Muscle of back (tissue), 11 donors: ENCODE results near the gene TJP1. TPM values are rescaled to one million over a fixed set of nuclear protein-coding genes. Genes with fewer than 3 reads are reported as not detected.
"Not testable (repeated sequence)": the region's sequence is repeated elsewhere in the genome, so short reads cannot be mapped to it uniquely, and the experiment has no call there.

Source experiments
- DNase-seq, 3 donors: peaks; one replicate each; pipeline versions ENCODE4 v3.0.0 to v3.0.0-alpha.2; 2013
- polyA plus RNA-seq, 10 donors: library from polyadenylated mRNA; unstranded; fragments of 120-200 nt; gene quantifications; one replicate each; pipeline ENCODE4 v1.2.1, GENCODE V29; 2013; ENCODE audit not compliant: insufficient read length in 10 of 10

The TJP1 gene
- polyA plus RNA-seq, 10 donors = 40.2 to 58.3 (median 48.4) TPM

DNA sequence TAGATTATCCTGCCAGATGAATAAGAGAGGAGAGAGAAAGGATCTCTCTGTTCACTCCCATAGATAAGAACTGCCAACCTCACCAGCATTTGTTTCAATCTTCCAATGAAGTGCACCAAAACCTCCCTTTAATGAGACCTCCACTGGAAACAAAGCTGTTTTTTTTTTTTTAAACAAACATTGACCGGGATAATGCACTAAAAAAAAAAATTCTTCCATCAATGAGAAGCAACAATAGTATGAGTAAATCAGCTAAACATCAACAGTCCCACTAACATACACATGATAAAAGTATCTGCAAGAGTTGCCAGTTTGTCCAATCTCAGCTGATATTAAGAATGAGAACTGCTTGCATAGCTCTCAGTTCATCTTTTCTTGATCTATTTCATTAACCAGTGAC lies 19.9 kb downstream of the TJP1 start:
- no peak for DNase-seq

GRCh38 chr15:29800491-29801366 lies 21.5 kb downstream of the TJP1 start:
- peak in 1 of 3 donors; percentile 51 for DNase-seq

GRCh38 chr15:29799859-29800258 lies 22.4 kb downstream of the TJP1 start:
- no peak for DNase-seq

- no peak for DNase-seq
Observed at GRCh38 chr15:29795610-29796009, 26.7 kb downstream of the TJP1 start.

DNA sequence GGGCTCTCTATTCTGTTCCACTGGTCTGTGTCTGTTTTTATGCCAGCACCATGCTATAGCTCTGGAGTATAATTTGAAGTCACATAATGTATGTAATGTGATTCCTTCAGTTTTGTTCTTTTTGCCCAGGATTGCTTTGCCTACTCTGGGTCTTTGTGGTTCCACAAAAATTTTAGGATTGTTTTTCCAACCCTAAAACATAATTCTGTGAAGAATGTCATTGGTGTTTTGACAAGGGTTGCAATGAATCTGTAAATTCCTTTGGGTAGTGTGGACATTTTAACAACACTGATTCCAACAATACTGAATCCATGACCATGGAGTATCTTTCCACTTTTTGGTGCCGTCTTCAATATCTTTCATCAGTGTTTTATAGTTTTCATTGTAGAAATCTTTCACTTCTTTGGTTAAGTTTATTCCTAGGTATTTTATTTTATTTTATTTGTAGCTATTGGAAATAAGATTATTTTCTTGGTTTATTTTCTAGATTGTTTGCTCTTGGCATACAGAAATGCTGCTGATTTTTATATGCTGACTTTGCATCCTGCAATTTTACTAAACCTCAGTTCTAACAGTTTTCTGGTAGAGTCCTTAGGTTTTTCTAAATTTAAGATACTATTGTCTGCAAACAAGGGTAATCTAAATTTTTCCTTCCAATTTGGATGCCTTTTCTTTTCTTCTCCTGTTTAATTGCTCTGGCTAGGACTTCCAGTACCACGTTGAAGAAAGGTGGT lies 29.7 kb downstream of the TJP1 start:
- DNase-seq = peak in 1 of 3 donors; percentile 47

GRCh38 chr15:29790607-29791006 lies 31.7 kb downstream of the TJP1 start:
- no peak for DNase-seq

DNA sequence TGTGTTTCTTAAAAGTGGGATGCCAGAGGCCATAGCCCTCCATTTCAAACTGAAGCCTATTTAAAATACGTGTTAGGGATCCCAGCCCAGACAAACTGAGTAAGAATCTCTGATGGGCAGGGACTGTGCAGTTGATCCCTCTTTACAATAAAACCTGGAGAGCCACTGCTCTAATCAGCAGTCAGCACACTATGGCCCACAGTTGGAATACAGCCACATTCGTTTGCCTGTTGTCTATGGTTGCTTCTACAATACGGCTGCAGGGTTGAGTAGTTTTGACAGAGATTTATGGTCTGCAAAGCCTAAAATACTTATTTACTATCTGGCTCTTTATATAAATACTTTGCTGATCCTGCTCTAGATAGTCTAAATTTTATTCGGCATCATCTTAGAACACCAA lies 32.4 kb downstream of the TJP1 start:
- no peak for DNase-seq

- DNase-seq = no peak
Observed at GRCh38 chr15:29788433-29789034, 33.7 kb downstream of the TJP1 start.

DNA sequence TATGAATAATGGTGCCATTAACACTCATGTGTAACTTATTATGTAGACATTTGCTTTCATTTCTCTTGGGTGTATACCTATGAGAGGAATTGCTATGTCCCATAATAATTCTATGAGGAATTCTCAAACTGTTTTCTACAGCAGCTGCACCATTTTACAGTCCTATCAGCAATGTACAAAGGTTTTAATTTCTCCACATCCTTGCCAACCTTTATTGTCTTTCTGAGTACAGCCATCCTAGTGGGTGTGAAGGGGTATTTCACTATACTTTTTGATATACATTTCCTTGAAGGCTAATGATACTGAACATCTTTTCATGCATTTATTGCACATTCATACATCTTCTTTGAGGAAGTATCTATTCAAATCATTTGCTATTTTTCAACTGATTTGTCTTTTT lies 34.5 kb downstream of the TJP1 start:
- no peak for DNase-seq

GRCh38 chr15:29785642-29786041 lies 36.6 kb downstream of the TJP1 start:
- peak in 1 of 3 donors; percentile 29 for DNase-seq

DNA sequence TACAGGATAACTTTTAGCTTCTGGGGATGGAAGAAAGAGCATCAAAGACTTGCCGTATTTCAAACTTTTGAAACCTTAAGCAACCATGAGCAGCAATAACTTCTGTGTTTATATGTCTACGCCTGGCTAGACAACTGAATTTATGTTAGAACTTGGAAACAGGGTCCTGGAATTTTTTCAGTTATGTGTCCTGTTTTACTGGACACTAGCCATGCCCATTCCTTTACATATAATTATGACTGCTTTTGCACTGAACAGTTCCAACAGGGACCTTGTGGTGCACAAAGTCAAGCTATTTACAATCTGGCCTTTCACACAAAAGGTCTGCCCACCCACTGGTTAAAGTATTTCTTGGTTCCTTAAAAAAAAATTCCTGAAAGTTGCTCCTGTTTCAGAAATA lies 37.1 kb downstream of the TJP1 start:
- DNase-seq = peak in 2 of 3 donors; percentile 13 to 41

GRCh38 chr15:29784413-29784812 lies 37.9 kb downstream of the TJP1 start:
- no peak for DNase-seq

- DNase-seq = not testable (repeated sequence)
Observed at GRCh38 chr15:29782816-29783215, 39.5 kb downstream of the TJP1 start.

DNA sequence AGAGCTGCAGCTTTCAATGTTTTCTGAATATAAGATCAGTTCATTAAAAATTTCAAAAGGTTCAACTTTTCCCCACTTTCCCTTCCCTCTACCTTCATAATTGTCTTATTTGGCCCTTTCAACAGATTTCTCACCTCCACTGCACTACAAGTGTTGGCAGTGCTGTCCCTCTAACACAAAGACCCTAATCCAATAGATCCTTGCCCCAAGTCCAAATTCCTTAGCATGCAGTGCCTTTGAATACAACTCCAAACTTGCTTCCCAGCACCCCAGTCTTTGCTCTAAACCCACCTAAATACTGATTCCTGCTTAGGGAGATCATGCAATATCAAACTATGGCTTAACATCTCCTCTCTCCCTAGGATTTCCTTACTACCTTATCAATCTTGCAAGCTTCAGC lies 43.9 kb downstream of the TJP1 start:
- no peak for DNase-seq

DNA sequence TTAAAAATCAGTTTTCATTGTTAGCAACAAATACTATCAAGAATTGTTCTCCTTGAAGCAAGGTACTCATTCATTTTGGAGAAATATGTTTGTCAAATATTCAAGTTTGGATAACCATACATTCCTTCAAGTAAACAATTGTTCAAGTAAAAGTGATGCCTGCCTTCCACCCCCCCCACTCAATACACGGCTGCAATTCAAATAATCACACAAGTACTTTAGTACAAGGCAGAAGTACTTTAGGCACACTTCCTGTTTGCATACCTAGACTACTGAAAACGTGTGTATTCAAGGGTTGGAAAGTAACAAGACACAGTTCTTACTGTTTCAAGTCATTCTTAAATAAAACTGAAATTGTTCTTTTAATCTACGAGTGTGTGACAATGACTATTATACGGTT lies 45.4 kb downstream of the TJP1 start:
- DNase-seq = no peak

- peak in 1 of 3 donors; percentile 8 for DNase-seq
Observed at GRCh38 chr15:29774900-29775299, 47.4 kb downstream of the TJP1 start.

DNA sequence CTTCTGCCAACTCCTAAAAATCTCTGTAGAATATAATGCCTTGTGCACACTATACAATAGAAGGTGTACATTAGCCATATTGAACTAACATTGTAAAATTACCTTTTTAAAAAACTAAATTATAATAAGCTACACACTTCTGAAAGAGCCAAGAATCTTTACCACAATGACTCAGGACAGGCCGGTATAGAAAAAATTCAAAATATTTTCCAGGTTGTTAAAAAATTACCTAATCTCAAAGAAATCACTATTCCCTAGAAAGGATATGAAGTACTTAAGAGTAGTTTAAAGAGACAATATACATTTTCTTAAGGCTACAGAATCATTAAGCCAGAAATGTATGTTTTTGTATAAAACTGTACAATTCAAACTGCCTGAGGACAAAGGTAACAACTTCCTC lies 48.5 kb downstream of the TJP1 start:
- DNase-seq = no peak

DNA sequence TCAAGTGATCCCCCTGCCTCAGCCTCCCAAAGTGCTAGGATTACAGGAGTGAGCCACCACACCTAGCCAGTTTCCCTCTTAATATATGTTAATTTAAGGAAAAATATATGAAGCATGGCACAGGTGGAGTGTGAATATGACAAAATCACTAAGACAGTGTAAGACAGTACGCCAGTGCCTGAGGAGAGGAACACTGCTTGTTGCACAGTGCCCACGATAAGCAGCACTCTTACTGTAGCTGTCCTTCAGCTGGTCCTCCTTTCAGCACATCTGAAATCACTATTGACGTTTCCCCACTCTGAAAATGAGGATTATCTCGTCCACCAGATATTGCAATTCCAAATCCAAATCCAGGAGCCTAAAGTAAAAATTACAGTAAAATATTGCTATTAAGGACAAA lies 49.3 kb downstream of the TJP1 start:
- no peak for DNase-seq

DNA sequence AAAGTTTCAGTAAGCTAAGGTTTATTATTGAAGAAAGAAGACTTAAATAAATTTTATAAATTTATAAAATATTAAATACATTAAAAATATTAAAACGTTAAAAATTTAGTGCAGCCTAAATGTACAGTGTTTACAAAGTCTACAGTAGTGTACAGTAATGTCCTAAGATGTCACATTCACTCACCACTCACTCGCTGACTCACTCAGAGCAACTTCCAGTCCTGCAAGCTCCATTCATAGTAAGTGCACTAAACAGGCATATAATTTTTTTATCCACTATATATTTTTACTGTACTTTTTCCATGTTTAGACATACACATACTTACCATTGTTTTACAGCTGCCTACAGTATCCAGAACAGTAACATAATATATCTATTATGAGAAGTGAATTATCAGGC lies 51.5 kb downstream of the TJP1 start:
- no peak for DNase-seq

- no peak for DNase-seq
Observed at GRCh38 chr15:29765898-29766527, 56.3 kb downstream of the TJP1 start.

DNA sequence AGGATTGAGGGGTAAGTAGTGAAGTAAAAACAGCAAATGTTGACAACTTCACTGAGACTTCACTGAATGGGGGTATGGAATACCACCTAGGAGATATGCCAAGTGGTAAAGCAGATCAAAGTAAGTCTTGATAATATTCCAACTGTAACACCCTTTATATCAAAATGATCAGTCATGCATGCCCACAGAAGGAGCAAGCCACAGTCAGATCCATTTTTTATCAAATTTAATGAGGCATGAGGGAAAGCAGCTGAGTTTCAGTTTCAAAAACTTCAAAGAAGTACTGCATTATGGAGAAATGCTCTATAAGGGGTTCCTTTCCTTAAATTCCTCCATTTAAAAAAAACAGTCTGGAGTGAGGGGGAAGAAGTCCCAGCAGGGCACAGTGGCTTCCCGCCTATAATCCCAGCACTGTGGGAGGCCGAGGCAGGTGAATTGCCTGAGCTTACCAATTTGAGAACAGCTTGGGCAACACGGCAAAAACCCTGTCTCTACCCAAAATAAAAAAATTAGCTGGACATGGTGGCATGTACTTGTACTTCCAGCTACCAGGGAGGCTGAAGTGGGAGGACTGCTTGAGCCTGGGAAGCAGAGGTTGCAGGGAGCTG lies 56.9 kb downstream of the TJP1 start:
- DNase-seq = no peak

GRCh38 chr15:29759596-29759995 lies 62.7 kb downstream of the TJP1 start:
- DNase-seq = no peak
